ENCODE data around the gene GORAB. TPM values are rescaled to one million over a fixed set of nuclear protein-coding genes. Genes with fewer than 3 reads are reported as not detected.

The GORAB gene
- polyA plus RNA-seq, 1 donor (not counting 4 experiments of a cell fraction or from before 2014, with no cell fraction given), result 12.0 TPM

- H3K9ac ChIP-seq (ENCODE audit: control insufficient read depth, extremely low read depth, insufficient read depth, low read length), result no peak overlapping the region
- FAIRE-seq (no peak), DNase-seq (ENCODE audit: low read depth, low spot score) (no peak)
- no peaks in the 10 kb centered on the region for H3K4me1 ChIP-seq (ENCODE audit: control insufficient read depth, extremely low read depth, insufficient read depth, low read length)
- H3K79me2 ChIP-seq (ENCODE audit: control insufficient read depth, insufficient read depth, low read length), result no peaks in the 10 kb centered on the region
- no peak overlapping the region for H3K27ac ChIP-seq (ENCODE audit: control insufficient read depth, insufficient read depth, low read length)
- H3K36me3 ChIP-seq (ENCODE audit: control insufficient read depth in 2 of 2, extremely low read depth in 1 of 2, insufficient read depth in 2 of 2, low read length in 2 of 2), result no peaks in the 10 kb centered on the region
- H4K20me1 ChIP-seq (ENCODE audit: control insufficient read depth, extremely low read depth, insufficient read depth, low read length), result no peaks in the 10 kb centered on the region
- dilution Hi-C loops (cut with MboI; ENCODE audit: extremely low pct_ligation_motif_present, low sequenced_read_pairs), result no loop called here
- H3K4me3 ChIP-seq (ENCODE audit: control insufficient read depth in 2 of 3, extremely low read depth in 1 of 3, insufficient read depth in 2 of 3, low read depth in 1 of 3, low read length in 3 of 3), result no peak overlapping the region
- no peaks in the 10 kb centered on the region for H3K27me3 ChIP-seq (ENCODE audit: control insufficient read depth, extremely low read depth, insufficient read depth, low read length)
- H3K9me1 ChIP-seq (ENCODE audit: control insufficient read depth, extremely low read depth, insufficient read depth, low read length), result no peaks in the 10 kb centered on the region
- H3K9me3 ChIP-seq (ENCODE audit: control insufficient read depth, low read depth, low read length), result no peaks in the 10 kb centered on the region
- TF ChIP-seq EZH2 (IDR thresholded peaks at IDR 0.05; ENCODE audit: low read length) (no peak), CTCF (optimal IDR thresholded peaks at IDR 0.05 in 1 of 3, IDR thresholded peaks at IDR 0.05 in 1 of 3, conservative IDR thresholded peaks at IDR 0.05 in 1 of 3; ENCODE audit: extremely low read depth in 1 of 3, insufficient read depth in 2 of 3, low read length in 3 of 3) (no peak)
- H2AFZ ChIP-seq (ENCODE audit: control insufficient read depth, low read length), result no peak overlapping the region
- no peak overlapping the region for H3K4me2 ChIP-seq (ENCODE audit: control insufficient read depth, extremely low read depth, insufficient read depth, low read depth, low read length)
Measured at GRCh38 chr1:170518965-170519364, 13.0 kb upstream of the GORAB start.

GRCh38 chr1:170520601-170521000, 11.4 kb upstream of the GORAB start:
- Histone ChIP-seq H2AFZ (ENCODE audit: control insufficient read depth, low read length) (no peak overlapping the region), H3K9me3 (ENCODE audit: control insufficient read depth, low read depth, low read length) (no peaks in the 10 kb centered on the region), H3K4me3 (ENCODE audit: control insufficient read depth in 2 of 3, extremely low read depth in 1 of 3, insufficient read depth in 2 of 3, low read depth in 1 of 3, low read length in 3 of 3) (no peak overlapping the region), H3K27ac (ENCODE audit: control insufficient read depth, insufficient read depth, low read length) (no peak overlapping the region), H3K4me2 (ENCODE audit: control insufficient read depth, extremely low read depth, insufficient read depth, low read depth, low read length) (no peak overlapping the region), H3K27me3 (ENCODE audit: control insufficient read depth, extremely low read depth, insufficient read depth, low read length) (no peaks in the 10 kb centered on the region), H3K9me1 (ENCODE audit: control insufficient read depth, extremely low read depth, insufficient read depth, low read length) (no peaks in the 10 kb centered on the region), H3K4me1 (ENCODE audit: control insufficient read depth, extremely low read depth, insufficient read depth, low read length) (no peaks in the 10 kb centered on the region), H4K20me1 (ENCODE audit: control insufficient read depth, extremely low read depth, insufficient read depth, low read length) (no peaks in the 10 kb centered on the region), H3K79me2 (ENCODE audit: control insufficient read depth, insufficient read depth, low read length) (no peaks in the 10 kb centered on the region), H3K9ac (ENCODE audit: control insufficient read depth, extremely low read depth, insufficient read depth, low read length) (no peak overlapping the region), H3K36me3 (ENCODE audit: control insufficient read depth in 2 of 2, extremely low read depth in 1 of 2, insufficient read depth in 2 of 2, low read length in 2 of 2) (no peaks in the 10 kb centered on the region)
- TF ChIP-seq CTCF (optimal IDR thresholded peaks at IDR 0.05 in 1 of 3, IDR thresholded peaks at IDR 0.05 in 1 of 3, conservative IDR thresholded peaks at IDR 0.05 in 1 of 3; ENCODE audit: extremely low read depth in 1 of 3, insufficient read depth in 2 of 3, low read length in 3 of 3) (no peak), EZH2 (IDR thresholded peaks at IDR 0.05; ENCODE audit: low read length) (no peak)
- dilution Hi-C loops (cut with MboI; ENCODE audit: extremely low pct_ligation_motif_present, low sequenced_read_pairs), result no loop called here
- DNase-seq (ENCODE audit: low read depth, low spot score), result no peak
- FAIRE-seq, result no peak

All from keratinocyte (primary cell).